HL-60/S4 treated with phorbol 12-myristate 13-acetate at 8.2 ng/mL for 4 days and 3 days (cell line): ENCODE results near the gene KRTAP10-11.
"Not testable (repeated sequence)": the region's sequence is repeated elsewhere in the genome, so short reads cannot be mapped to it uniquely, and the experiment has no call there.

Source experiments
- in situ Hi-C: fragments of 300-500 bp; cut with MboI; formaldehyde crosslinking; loops from 2 replicates; pipeline ENCODE4 v1.15.0; 2022; ENCODE audit warnings: low sequenced_read_pairs

KRTAP10-11 gene, protein sequence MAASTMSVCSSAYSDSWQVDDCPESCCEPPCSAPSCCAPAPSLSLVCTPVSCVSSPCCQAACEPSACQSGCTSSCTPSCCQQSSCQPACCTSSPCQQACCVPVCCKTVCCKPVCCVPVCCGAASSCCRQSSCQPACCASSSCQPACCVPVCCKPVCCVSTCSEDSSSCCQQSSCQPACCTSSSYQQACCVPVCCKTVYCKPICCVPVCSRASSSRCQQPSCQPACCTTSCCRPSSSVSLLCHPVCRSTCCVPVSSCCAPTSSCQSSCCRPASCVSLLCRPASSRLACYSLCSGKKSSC

DNA sequence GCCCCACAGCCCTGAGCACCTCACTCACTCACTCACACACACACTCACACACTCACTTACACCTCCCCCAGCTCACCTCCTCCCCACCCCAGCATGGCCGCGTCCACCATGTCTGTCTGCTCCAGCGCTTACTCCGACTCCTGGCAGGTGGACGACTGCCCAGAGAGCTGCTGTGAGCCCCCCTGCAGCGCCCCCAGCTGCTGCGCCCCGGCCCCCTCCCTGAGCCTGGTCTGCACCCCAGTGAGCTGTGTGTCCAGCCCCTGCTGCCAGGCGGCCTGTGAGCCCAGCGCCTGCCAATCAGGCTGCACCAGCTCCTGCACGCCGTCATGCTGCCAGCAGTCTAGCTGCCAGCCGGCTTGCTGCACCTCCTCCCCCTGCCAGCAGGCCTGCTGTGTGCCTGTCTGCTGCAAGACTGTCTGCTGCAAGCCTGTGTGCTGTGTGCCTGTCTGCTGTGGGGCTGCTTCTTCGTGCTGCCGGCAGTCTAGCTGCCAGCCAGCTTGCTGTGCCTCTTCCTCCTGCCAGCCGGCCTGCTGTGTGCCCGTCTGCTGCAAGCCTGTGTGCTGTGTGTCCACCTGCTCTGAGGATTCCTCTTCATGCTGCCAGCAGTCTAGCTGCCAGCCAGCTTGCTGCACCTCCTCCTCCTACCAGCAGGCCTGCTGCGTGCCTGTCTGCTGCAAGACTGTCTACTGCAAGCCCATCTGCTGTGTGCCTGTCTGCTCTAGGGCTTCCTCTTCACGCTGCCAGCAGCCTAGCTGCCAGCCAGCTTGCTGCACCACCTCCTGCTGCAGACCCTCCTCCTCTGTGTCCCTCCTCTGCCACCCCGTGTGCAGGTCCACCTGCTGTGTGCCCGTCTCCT is at the start of gene KRTAP10-11:
KRTAP10-11 (plus strand) TSS at position 49 of the 856 bp plus-strand sequence; CDS start at position 94, 45 bp downstream.
- in situ Hi-C loops: not testable (repeated sequence)

DNA sequence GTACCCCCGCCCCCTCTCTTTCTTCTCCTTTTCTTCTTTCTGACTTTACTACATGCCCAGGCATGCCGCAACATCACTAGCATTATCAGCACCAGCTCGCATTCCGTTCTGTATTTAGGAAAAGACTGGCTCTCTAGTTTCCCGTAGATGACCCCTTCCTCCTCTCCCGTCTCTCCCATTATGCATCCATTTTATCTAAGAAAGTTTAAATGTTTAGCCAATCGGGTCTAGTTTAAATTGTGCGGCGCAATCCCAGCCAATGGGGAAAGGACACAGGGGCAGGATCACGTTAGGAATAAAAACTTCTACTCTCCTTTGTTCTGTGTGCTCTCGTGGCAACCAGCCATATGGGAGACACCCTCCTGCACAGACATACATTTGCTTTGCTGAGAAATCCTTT is 48.2 kb upstream of the KRTAP10-11 start:
- in situ Hi-C loops: no loop called here

DNA sequence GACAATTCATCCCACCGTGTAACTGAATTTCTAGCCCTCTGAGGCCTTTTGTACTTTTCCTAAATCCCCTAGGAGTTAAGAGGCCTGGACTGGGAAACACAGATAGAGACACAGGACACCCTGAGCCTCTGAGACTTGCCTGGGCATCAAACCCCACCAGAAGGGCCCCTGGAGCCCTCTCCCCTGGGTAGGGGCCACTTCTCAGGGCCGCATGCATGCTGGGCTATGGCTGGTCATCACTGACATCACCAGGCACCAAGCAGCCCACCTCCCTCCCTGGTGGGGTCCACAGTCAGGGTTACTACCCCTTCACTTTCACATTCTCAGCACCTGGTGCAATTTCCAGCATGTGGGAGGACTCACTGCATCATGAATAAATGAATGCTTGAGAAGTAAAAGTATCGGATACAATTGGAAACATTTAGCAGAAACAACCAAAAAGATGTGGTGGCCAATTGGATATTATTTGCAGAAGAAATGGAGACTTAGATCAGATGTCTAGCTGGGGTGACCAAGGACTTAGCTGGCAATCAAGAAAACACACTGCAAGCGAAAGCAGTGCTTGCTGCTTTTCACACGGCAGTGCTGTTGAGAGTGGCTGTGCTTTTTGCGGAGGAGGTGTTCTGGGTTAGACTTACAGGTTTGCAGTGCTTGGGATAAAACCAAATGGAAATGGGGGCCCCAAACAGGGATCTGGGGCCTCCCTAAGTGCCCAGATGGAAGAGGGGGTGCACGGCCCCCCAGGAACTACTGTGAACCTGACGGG is 46.8 kb upstream of the KRTAP10-11 start:
- in situ Hi-C loops: no loop called here

DNA sequence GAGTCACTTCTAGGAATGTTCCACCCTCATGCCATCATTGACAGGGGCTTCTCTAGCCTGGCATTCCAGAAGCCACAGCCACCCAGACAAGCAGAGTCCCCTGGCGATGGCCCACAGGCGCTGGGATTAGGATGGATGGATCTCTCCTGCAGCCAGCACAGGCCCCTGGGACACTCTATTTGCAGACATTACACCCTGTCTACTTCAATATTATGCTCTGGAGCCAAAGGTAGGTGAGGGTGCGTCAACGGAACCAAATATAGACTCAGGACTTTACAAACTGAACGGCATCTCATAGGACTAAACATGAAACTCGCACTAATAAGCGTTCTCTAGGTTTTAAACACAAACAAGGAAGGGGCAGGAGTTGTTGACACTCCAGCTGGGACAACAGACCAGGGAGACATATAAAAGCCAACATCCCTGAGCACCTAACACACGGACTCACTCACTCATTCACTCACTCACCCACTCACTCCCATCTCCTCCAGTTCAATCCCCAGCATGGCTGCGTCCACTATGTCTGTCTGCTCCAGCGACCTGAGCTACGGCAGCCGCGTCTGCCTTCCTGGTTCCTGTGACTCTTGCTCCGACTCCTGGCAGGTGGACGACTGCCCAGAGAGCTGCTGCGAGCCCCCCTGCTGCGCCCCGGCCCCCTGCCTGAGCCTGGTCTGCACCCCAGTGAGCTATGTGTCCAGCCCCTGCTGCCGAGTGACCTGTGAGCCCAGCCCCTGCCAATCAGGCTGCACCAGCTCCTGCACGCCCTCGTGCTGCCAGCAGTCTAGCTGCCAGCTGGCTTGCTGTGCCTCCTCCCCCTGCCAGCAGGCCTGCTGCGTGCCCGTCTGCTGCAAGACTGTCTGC is 45.9 kb upstream of the KRTAP10-11 start, which contains the start of gene KRTAP10-7:
KRTAP10-7 (plus strand) TSS at position 480 of the 861 bp plus-strand sequence; CDS start at position 505, 25 bp downstream.
- in situ Hi-C loops: not testable (repeated sequence)

DNA sequence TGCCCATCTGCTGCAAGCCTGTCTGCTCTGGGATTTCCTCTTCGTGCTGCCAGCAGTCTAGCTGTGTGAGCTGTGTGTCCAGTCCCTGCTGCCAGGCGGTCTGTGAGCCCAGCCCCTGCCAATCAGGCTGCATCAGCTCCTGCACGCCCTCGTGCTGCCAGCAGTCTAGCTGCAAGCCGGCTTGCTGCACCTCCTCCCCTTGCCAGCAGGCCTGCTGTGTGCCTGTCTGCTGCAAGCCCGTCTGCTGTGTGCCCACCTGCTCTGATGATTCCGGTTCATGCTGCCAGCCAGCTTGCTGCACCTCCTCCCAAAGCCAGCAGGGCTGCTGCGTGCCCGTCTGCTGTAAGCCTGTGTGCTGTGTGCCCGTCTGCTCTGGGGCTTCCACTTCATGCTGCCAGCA is 45.1 kb upstream of the KRTAP10-11 start:
- in situ Hi-C loops: not testable (repeated sequence)

DNA sequence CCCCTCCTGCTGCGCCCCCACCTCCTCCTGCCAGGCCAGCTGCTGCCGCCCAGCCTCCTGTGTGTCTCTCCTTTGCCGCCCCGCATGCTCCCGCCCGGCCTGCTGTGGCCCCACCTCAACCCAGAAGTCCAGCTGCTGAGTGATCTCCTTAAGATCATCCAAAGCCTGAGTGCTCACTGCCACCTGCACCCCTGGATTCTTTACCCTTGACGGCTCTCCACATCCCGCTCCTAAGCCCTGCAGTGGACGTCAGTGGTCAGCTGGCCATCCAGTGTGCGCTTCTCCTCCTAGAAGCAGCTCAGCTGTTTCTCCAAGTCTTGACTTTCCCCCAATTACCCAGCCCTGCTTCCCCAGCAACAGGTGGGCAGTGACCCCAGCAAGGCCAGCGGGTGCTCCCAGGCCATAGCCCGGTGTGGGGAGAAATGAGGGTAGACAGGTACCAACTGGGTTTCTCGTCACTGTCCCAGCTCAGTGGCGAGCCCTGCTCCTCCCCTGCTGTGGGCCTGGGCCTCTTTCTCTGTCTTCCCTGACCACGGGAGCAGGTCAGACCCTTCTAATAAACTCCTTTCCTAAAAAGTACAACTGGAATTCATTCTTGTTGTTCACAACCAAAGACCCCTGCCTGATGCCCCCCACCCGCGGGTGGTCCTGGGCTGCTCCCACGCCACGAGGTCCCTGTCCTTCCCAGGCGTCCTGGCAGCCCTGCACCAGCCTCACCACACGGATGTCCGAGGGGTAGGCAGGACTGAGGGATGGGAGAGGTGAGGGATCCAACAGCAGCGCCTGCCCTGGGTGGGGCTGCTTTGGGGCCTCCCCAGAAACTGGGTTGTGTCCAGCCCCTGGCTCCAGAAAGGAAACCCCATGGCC is 44.4 kb upstream of the KRTAP10-11 start:
- in situ Hi-C loops: no loop called here

DNA sequence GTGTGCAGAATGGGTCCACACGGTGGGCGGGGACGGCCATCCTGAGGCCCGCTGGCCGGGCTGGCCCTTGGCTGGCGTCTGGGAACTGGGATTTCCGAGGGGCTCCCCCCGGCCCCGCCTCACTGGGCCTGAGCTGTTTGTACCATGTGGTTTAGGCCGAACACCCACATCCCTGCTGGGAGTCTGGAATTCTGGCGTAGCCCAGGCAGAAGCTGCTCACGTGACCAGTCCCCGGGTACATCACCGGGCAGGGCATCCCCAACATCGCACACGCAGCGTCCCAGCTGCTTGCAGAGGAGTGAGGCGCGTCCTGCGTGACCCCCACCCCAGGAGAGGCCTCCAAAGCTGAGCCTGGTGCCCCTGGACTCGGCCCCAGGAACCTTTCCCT is 43.8 kb upstream of the KRTAP10-11 start:
- in situ Hi-C loops: no loop called here

DNA sequence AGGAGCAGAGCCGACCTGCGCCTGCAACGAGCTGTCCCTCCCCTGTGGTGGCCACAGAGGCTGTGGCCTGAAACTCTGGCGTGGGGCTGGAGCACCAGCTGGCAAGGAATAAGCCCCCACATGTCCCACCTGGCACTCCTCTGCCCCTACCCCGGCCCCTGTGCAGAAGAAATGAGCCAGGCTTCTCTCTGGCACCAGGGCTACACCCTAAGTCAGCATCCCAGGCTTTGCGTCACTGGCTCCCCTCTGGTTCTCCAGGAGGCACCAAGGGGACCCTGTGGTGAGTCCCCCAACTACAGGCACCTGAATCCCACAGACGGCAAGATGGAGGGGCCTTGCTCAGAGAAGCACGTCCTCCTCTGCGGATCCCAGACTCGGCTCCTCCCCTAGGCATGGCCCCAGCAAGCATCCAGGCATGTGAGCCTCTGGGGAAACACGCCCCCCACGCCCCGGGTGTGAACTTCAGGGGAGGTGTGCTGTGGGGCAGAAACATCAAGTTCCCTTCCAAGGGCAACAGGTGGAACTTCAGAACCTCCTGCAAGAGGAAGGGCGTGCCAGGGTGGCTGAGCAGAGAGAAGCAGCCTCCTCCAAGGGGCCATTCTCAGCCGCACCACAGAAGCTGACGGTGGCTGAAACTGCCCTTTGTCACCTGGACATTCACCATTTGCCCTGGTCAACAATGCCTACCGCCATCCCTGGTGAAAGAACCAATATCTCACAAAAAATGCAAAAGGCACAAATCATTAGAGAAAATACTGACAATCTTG is 42.9 kb upstream of the KRTAP10-11 start:
- in situ Hi-C loops: no loop called here

DNA sequence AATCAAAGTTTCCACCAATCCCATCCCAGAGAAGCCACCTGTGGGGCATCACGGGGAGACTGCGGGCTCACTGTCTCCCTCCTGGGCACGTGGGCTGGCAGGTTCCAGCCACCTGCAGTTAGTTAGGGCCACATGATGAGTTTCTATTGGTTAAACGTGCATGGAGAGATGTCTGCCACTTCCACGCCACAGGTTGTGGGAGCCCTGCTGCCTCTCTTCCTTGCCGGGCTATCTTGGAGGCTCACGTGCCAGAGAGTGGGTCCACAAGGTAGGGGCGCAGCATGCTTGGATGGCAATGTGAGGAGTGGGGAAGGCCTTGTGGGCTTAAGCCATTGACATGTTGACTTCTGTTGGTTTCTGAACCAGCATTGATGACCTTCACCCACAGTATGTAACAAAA is 42.3 kb upstream of the KRTAP10-11 start:
- in situ Hi-C loops: no loop called here

DNA sequence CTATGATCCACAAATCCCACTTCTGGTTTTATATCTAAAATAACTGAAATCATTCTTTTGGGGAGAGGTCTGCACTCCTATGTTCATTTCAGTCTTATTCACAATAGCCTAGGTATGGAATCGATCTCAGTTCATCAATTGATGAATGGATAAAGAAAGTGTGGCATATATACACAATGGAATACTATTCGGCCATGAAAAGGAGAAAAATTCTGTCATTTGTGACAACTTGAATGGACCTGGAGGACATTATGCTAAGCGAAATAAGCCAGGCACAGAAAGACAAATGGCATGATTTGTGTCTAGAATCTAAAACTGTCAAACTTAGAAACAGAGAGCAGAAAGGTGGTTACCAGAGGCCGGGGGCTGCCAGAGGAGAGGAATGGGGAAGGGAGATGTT is 39.7 kb upstream of the KRTAP10-11 start:
- in situ Hi-C loops: no loop called here

DNA sequence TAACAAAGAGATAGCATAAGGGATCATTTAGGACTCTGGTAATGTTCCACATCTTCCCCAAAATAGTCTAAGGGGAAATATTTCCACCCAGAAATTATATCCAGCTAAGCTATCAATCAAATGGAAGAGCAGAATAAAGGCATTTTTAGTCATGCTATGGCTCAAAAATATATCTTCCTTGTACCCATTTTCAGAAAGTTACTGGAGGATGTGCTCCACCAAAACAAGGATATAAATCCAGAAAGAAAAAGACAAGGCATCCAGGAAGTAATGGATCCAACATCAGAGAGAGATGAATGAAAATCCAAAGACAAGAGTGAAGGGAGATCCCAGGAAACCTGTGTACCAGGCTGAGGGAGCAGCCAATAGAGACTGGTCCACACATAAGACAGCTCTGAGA is 37.0 kb upstream of the KRTAP10-11 start:
- in situ Hi-C loops: no loop called here

DNA sequence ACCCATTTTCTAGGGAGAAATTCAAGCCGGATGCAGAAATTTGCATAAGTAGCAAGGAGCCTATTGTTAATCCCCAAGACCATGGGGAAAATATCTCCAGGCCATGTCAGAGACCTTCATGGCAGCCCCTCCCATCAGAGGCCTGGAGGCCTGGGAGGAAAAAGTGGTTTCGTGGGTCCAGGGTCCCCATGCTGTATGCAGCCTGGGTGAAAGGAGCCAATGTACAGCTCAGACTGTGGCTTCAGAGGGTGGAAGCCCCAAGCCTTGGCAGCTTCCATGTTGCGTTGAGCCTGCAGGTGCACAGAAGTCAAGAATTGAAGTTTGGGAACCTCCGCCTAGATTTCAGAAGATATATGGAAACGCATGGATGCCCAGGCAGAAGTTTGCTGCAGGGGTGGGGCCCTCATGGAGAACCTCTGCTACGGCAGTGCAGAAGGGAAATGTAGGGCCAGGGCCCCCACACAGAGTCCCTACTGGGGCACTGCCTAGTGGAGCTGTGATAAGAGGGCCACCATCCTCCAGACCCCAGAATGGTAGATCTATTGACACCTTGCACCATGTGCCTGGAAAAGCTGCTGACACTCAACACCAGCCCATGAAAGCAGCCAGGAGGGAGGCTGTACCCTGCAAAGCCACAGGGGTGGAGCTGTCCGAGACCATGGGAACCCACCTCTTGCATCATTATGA is 35.9 kb upstream of the KRTAP10-11 start:
- in situ Hi-C loops: not testable (repeated sequence)

DNA sequence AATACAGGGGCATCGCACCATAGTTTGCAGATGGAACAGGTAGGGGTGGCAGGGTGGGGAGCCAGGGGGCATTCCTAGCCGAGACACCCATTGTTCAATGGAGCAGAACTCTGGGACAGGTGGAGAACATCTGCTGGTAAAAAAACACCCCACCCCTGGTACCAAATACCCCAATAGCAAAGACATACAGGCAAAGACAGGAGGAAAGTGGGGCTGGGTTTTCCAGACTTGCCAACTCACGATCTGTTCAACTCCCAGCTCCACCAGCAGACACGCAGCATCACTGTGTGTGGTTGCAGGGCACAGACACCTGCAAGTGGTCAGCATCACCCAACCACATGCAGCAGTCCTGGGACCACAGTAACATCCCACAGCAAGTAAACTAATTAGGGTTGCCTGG is 34.7 kb upstream of the KRTAP10-11 start:
- in situ Hi-C loops: no loop called here

DNA sequence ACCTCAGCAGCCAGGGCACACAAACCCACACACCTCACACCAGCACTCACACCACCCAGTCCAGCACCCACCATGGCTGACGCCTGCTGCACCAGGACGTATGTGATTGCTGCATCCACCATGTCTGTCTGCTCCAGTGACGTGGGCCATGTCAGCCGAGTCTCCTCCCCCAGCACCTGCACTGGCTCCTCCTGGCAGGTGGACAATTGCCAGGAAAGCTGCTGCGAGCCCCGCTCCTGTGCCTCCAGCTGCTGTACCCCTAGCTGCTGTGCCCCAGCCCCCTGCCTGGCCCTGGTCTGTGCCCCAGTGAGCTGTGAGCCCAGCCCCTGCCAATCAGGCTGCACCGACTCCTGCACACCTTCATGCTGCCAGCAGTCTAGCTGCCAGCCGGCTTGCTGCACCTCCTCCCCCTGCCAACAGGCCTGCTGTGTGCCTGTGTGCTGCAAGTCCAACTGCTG is 34.2 kb upstream of the KRTAP10-11 start, which contains the start of gene KRTAP10-8:
KRTAP10-8 (plus strand) TSS at position 51 of the 458 bp plus-strand sequence; CDS start at position 73, 22 bp downstream.
- in situ Hi-C loops: no loop called here

DNA sequence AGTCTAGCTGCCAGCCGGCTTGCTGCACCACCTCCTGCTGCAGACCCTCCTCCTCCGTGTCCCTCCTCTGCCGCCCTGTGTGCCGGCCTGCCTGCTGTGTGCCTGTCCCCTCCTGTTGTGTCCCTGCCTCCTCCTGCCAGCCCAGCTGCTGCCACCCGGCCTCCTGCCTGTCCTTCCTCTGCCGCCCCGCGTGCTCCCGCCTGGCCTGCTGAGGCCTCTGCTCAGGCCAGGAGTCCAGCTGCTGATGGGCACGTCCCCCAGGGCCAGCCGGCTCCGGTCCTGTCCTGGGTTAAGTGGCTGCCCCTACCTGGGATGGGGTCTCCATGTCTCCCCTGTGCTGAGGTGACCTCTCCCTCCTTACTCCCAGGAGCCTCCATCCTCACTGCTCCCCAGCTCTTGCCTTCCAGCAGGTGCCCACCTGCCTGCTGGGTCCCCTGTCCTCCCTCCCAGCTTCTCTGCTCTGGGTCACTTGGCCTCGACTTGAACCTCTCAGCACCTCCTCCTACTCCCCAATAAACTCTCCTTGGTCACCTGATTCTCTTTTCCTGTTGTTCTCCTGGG is 33.5 kb upstream of the KRTAP10-11 start:
- in situ Hi-C loops: no loop called here

DNA sequence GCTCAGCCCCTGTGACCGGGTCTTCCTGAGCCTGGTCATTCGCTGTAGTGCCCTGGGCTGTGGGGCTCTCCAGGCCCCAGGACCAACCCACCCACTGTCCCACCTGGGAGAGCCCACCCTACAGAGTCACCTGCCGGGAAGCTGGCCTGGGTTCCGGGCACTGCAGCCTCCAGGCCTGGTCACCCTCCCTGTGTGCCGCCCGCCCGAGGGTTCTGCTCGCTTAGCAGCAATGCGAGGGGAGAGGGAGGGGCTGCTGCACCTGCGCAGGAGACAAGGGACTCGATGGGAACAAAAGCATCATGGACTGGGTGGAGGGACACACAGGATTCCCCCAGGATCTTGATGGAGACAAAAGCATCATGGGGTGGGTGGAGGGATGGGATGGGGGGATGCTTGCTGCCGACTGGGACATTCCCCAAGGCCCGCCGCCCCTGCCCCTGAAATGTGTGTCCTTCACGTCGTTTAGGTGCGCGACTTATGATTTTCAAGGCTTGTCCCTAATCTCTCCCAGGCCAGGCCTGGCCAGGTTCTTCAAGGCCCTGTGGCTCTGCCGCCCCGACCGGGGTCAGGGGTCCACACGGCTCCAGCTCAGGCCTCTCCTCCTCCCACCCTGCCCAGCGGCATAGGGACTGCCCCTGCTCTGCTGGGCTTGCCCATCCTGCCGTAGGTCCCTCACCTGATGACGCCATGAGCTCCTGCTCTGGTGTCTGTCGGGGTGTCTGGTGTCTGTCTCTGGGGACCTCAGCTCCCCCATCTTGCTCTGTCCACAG is 32.6 kb upstream of the KRTAP10-11 start:
- in situ Hi-C loops: no loop called here

DNA sequence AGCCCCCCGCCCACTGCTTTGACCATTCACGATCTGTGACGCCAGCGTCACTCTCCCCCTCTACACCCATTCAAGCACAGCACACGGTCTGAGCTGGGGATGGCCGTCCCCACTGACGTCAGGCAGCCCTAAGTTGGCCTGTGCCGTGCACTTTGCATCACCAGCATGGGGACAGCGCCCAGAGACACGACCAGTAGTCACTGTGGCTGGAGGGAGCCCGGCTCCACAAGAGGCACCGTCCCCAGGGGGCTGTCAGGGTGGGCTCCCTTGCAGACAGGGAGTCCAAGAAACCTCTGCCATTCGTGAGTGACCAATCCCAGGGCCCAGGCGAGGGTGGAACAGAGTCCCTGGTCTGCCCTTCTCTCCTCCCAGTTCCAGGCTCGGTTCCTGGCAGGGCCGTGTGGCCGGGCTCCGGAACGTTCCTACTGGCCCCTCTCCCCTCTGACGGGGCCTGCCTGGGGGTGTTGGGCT is 32.0 kb upstream of the KRTAP10-11 start:
- in situ Hi-C loops: no loop called here
